Measurements from ENCODE around the gene GPRC5D.

DNA sequence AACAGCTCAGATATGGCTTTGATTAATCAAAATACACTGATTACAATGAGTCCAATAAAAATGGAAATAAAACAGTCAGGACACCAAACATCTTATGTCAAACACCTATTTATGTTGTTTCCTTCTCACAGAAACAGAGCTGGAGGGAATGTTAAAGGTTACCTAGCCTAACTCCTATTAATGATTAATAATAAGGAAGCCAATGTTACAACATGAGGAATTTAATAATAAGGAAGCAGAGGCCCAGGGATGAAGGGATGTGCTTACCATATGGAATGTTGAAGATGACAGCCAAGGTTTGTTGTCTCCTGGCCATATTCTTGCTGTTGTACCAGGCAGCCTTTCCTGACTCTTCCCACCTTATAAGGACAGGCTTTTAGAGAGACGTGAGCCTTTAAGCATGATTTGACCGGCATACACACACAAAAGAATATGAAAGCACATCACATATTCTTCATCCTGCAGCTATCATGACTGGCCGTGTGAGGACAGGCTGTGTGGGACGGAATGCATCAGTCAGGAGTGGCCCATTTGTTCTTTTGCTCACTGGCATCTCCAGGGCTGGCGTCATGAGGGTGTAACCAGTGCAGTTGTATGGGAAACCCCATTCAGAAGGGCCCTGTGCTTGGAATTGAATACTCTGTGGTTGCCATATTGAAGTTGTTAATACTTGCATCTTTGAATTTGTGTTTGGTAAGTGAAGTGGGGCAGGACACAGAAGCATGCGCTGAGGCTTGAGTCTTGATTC, 3.1 kb upstream of the GPRC5D start:
- TF ChIP-seq CTCF (IDR thresholded peaks at IDR 0.05; ENCODE audit: low read depth, low read length) (no peak), POLR2A (IDR thresholded peaks at IDR 0.05; ENCODE audit: extremely low read depth, insufficient read length) (no peak), MYC (IDR thresholded peaks at IDR 0.05; ENCODE audit: low read depth, low read length) (no peak)

All from NB4 (cell line).